Activated CD4-positive, alpha-beta T cell treated with anti-CD3 and anti-CD28 coated beads for 24 hours (primary cell): Measurements from ENCODE around the gene NRN1.
"Not testable (repeated sequence)": the region's sequence is repeated elsewhere in the genome, so short reads cannot be mapped to it uniquely, and the experiment has no call there.

Experiments
- DNase-seq, 2 donors: peaks; one replicate each; pipeline ENCODE4 v3.0.0-alpha.2; 2020; ENCODE audit warnings: low read depth in 2 of 2

NRN1 gene

GRCh38 chr6:6006428-6007365 is at the start of gene NRN1:
Gene NRN1, minus strand, starts transcription at chr6:6006925. Its CDS starts 176 bp downstream, at chr6:6006749.
- DNase-seq, result no peak

- no peak for DNase-seq
These were observed 45.5 kb upstream of the NRN1 start for GRCh38 chr6:6052216-6052615.

GRCh38 chr6:6046716-6047115 is 40.0 kb upstream of the NRN1 start:
- DNase-seq, result no peak

GRCh38 chr6:6039946-6040509 is 33.3 kb upstream of the NRN1 start:
- DNase-seq, result no peak

- no peak for DNase-seq
These were observed 30.5 kb upstream of the NRN1 start for GRCh38 chr6:6037179-6037578.

- no peak for DNase-seq
These were observed 27.1 kb upstream of the NRN1 start for GRCh38 chr6:6033858-6034257.

- no peak for DNase-seq
These were observed 19.9 kb upstream of the NRN1 start for GRCh38 chr6:6026513-6027205.

- DNase-seq, result no peak
These were observed 19.0 kb upstream of the NRN1 start for GRCh38 chr6:6025736-6026135.

GRCh38 chr6:6024220-6024619 is 17.5 kb upstream of the NRN1 start:
- no peak for DNase-seq

- DNase-seq, result not testable (repeated sequence)
These were observed 16.1 kb upstream of the NRN1 start for GRCh38 chr6:6022841-6023240.

- peak in 1 of 2 donors; percentile 55 for DNase-seq
These were observed 2.1 kb upstream of the NRN1 start for GRCh38 chr6:6008648-6009421.

GRCh38 chr6:6008089-6008647 is 1.4 kb upstream of the NRN1 start:
- DNase-seq, result no peak

- no peak for DNase-seq
These were observed 802 bp upstream of the NRN1 start for GRCh38 chr6:6007366-6008088.

- no peak for DNase-seq
These were observed 708 bp downstream of the NRN1 start for GRCh38 chr6:6006006-6006427.

- DNase-seq, result no peak
These were observed 1.4 kb downstream of the NRN1 start for GRCh38 chr6:6005051-6006005.

GRCh38 chr6:6004390-6004995 is 2.2 kb downstream of the NRN1 start:
- no peak for DNase-seq

- DNase-seq, result no peak
These were observed 2.9 kb downstream of the NRN1 start for GRCh38 chr6:6003621-6004366.

- DNase-seq, result no peak
These were observed 3.7 kb downstream of the NRN1 start for GRCh38 chr6:6002848-6003620.
